Body of pancreas (tissue), 4 donors: ENCODE results near the gene LIX1L. TPM values are rescaled to one million over a fixed set of nuclear protein-coding genes. Genes with fewer than 3 reads are reported as not detected.
A peak's percentile ranks its signal among the peaks of the same experiment; 100 is the strongest.

Experiments used
- ATAC-seq: fragments of 150-250 bp; one replicate; pipeline ENCODE4 v1.9.1; 2016
- DNase-seq, 4 donors: peaks; one replicate each; pipeline ENCODE4 v3.0.0-alpha.2; 2019
- H3K27ac ChIP-seq, 4 donors: fragments of 200-600 bp; sonication (generic); 1 replicate in 3 of 4; 2 replicates in 1 of 4; pipeline versions ENCODE4 v1.5.1 to v1.6.1; 2016 to 2019; ENCODE audit warnings: mild to moderate bottlenecking in 1 of 4, mixed read lengths in 1 of 4, moderate library complexity in 1 of 4
- H3K27me3 ChIP-seq, 2 donors: fragments of 200-600 bp; sonication (generic); one replicate each; pipeline ENCODE4 v1.6.0; 2016; ENCODE audit warnings: mild to moderate bottlenecking in 1 of 2
- H3K36me3 ChIP-seq, 2 donors: fragments of 200-600 bp; sonication (generic); replicated peaks in 1 of 2; 2 replicates each; pipeline ENCODE4 v1.5.1; 2016; ENCODE audit warnings: low read depth in 2 of 2; ENCODE audit not compliant: insufficient read depth in 1 of 2
- H3K4me1 ChIP-seq: fragments of 200-600 bp; sonication (generic); one replicate; pipeline ENCODE4 v1.6.0; 2016
- H3K4me3 ChIP-seq, 2 donors: fragments of 200-600 bp; sonication (generic); 1 replicate in 1 of 2; 2 replicates in 1 of 2; pipeline ENCODE4 v1.5.1; 2016 to 2019
- H3K9me3 ChIP-seq, 3 donors: fragments of 200-600 bp; sonication (generic); 1 replicate in 2 of 3; 2 replicates in 1 of 3; pipeline ENCODE4 v1.5.1; 2016
- POLR2A ChIP-seq, 3 donors: fragments of 450-650 bp; IDR thresholded peaks; one replicate each; pipeline ENCODE4 v1.6.1; 2016; ENCODE audit warnings: antibody characterized with exemption in 3 of 3, mild to moderate bottlenecking in 2 of 3
- WGBS, 2 donors: methylation state at CpG; one replicate each; pipeline ENCODE4 v1.1.5; 2017; 5-methylcytosine and 5-hydroxymethylcytosine counted together
- intact Hi-C: fragments of 100-400 bp; cut with DNase I; formaldehyde crosslinking; loops from one replicate; pipeline ENCODE4 v1.15.1; 2023
- total RNA-seq, 2 donors: library from RNA; depleted of rRNA; stranded (reverse); fragments of >200 nt; gene quantifications; one replicate each; pipeline ENCODE4 v1.1.0, GENCODE V29; 2016
- TF ChIP-seq, protein P1 (sequence below), 7 experiments: fragments of 450-650 bp in 4 of 7; fragments of 200-600 bp in 3 of 7; sonication (generic) in 3 of 7; IDR thresholded peaks; one replicate each; pipeline ENCODE4 v1.5.1; 2016 to 2019; ENCODE audit warnings: antibody characterized with exemption in 7 of 7

LIX1L gene
- total RNA-seq, 2 donors from 2014 or later: 8.3 to 16.5 TPM

DNA sequence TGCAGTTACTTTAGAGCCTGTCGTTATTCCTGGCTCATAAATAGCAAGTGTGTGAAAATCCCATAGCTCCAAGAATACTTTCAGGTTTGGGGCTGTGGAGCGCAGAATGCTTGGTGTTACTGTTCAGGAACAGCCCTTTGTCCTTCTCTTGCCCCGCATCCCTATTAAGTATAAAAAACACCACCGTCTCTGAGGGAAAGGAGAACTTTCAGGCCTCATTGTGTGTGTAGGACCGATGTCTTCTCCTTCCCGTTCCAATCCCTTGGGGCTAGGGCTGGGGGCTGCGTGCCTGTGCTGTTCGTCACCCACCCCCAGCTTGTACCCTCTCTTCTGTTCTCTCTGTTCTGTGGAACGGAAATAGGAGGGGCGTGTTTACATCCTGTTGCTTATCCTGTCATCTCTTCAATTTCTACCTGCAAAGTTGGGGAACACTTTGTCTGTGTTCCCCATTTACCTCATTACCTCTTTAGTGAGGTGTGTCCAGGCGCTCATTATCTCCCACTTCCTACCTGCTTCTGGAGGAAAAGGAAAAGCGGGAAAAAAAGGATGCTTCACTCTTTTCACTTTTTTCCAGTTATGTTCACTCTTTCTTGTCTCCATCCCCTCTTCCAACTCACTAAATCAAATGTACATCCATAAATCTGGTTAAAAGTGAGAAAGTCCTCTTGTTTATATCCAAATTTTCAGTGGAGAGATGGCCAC lies 39.4 kb upstream of the LIX1L start:
- WGBS, 2 donors: 13 to 16% methylated on average over 12 of the region's 12 CpGs
- Histone ChIP-seq H3K4me1 (peaks cover 51% of the 10 kb centered on the region), H3K27ac (peak overlapping the region; percentile 94 to 98 (median 96)), H3K27me3 (no peaks in the 10 kb centered on the region), H3K36me3 (peaks cover 10 to 18% of the 10 kb centered on the region in 2 donors), H3K4me3 (peak overlapping the region; percentile 21 to 43), H3K9me3 (no peaks in the 10 kb centered on the region)
- ATAC-seq (peak; percentile 3), DNase-seq (peak in 3 of 4 donors; percentile 42 to 66 (median 53))
- no peak for TF ChIP-seq POLR2A (IDR thresholded peaks at IDR 0.05)
- TF ChIP-seq, protein P1, sequence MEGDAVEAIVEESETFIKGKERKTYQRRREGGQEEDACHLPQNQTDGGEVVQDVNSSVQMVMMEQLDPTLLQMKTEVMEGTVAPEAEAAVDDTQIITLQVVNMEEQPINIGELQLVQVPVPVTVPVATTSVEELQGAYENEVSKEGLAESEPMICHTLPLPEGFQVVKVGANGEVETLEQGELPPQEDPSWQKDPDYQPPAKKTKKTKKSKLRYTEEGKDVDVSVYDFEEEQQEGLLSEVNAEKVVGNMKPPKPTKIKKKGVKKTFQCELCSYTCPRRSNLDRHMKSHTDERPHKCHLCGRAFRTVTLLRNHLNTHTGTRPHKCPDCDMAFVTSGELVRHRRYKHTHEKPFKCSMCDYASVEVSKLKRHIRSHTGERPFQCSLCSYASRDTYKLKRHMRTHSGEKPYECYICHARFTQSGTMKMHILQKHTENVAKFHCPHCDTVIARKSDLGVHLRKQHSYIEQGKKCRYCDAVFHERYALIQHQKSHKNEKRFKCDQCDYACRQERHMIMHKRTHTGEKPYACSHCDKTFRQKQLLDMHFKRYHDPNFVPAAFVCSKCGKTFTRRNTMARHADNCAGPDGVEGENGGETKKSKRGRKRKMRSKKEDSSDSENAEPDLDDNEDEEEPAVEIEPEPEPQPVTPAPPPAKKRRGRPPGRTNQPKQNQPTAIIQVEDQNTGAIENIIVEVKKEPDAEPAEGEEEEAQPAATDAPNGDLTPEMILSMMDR (IDR thresholded peaks at IDR 0.05): no peak
- intact Hi-C loops: no loop called here

DNA sequence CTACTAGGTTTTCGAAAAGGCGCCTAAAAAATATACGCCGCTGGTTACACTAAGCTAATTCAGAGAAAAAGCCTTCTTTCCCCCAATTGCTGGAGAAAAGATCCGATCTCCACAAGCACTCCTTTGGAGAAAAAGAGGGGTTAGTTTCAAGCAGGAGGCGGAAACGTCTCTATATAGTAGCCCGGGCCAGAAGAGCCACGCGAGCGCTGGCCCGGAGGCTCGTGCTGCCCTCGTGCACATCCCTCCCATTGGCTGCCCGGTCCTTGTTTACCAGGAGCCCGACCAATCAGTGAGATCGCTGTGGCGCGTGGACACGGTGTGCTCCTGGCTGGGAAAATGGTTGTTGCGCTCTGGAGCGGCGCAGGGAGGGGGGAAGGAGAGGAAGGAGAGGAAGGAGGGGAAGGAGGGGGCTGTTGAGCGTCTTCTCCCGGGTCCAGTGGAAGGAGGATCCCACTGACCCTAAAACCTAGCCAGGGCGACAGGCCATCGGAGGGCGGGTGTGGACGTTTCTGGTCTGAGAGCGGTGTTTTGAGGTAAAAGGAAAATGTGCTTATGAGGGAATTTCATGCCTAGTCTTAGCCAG lies 38.7 kb upstream of the LIX1L start, which contains the start of gene TXNIP:
TSS of gene TXNIP (minus strand) at position 147 of the 583 bp plus-strand sequence. CDS start 313 bp downstream, outside the sequence.
- Histone ChIP-seq H3K27me3 (no peaks in the 10 kb centered on the region), H3K4me1 (peaks cover 58% of the 10 kb centered on the region), H3K9me3 (no peaks in the 10 kb centered on the region), H3K36me3 (peaks cover 10 to 18% of the 10 kb centered on the region in 2 donors), H3K4me3 (peak within 1 kb of the TSS; percentile 43 to 94), H3K27ac (peak within 1 kb of the TSS; percentile 94 to 98 (median 96))
- ATAC-seq: peak; percentile 95
- DNase-seq: peak; percentile 98 to 100 (median 99)
- intact Hi-C loops: no loop called here
- TF ChIP-seq, protein P1 (IDR thresholded peaks at IDR 0.05): no peak
- peak; percentile 97 to 100 (median 100) for TF ChIP-seq POLR2A (IDR thresholded peaks at IDR 0.05)
- 1% methylated on average over 24 to 30 of the region's 30 CpGs for WGBS, 2 donors

DNA sequence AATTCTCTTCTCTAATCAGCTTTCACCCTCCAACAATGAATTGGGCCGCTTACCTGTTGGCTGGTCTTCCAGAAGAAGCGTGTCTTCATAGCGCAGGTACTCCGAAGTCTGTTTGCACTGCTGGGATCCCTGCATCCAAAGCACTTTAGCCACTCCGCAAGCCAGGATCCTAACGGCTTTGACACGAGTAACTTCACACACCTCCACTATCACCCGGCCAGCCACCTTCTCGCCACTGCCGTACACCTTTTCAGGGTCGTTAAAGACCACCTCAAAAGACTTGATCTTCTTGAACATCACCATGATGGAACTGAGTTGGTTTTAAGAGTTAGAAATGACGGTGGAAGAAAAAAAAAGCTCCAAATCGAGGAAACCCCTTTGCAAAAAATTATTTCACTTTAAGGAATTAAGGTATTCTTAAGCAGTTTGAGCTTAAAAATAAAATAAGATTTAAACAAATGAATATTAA lies 38.2 kb upstream of the LIX1L start:
- ATAC-seq (no peak), DNase-seq (peak in 1 of 4 donors; percentile 39)
- no peaks in the 10 kb centered on the region for H3K27me3 ChIP-seq
- H3K9me3 ChIP-seq: no peaks in the 10 kb centered on the region
- intact Hi-C loops: no loop called here
- H3K36me3 ChIP-seq: peaks cover 10 to 18% of the 10 kb centered on the region in 2 donors
- no peak for TF ChIP-seq POLR2A (IDR thresholded peaks at IDR 0.05)
- TF ChIP-seq, protein P1 (IDR thresholded peaks at IDR 0.05): no peak
- peaks cover 63% of the 10 kb centered on the region for H3K4me1 ChIP-seq
- H3K4me3 ChIP-seq: peak overlapping the region; percentile 41 to 94
- WGBS, 2 donors: 0 to 1% methylated on average over 13 of the region's 13 CpGs
- peak overlapping the region; percentile 70 to 98 (median 95) for H3K27ac ChIP-seq

DNA sequence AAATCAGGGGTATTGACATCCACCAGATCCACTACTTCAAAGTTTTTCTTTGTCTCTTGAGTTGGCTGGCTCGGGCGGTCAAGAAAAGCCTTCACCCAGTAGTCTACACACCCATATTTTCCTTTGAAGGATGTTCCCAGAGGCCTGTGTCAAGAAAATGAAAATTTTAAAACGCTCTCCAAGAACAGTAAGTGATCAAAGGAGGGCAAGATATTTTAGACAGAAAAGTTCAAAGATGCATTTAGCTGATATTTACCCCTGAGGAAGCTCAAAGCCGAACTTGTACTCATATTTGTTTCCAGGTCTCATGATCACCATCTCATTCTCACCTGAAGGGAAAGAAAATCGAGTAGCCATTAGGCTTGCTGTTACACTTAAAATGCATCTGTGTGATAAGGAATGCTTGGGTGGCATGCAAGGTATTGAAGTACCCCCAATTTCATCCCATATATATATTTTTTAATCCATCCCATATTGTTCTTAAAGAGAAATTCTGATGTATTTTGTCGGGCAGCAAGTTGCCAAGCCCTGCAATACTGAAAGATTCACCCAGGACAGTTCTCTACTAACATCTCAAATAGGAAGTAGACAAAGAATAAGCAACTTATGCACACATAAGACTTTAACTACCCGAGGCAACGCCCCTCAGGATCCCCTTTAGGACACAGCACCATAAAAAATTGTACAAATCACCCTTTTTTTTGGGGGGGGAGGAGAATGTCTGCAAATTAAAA lies 37.5 kb upstream of the LIX1L start:
- 1% methylated on average over 8 of the region's 8 CpGs for WGBS, 2 donors
- Histone ChIP-seq H3K27me3 (no peaks in the 10 kb centered on the region), H3K4me3 (peak overlapping the region; percentile 41 to 94), H3K27ac (peak overlapping the region; percentile 70 to 98 (median 95)), H3K9me3 (no peaks in the 10 kb centered on the region), H3K4me1 (peaks cover 67% of the 10 kb centered on the region), H3K36me3 (peaks cover 10 to 18% of the 10 kb centered on the region in 2 donors)
- no peak for TF ChIP-seq POLR2A (IDR thresholded peaks at IDR 0.05)
- TF ChIP-seq, protein P1 (IDR thresholded peaks at IDR 0.05): no peak
- ATAC-seq: no peak
- DNase-seq: no peak
- intact Hi-C loops: no loop called here
